HepG2 (cell line): ENCODE measurements around the gene TAT. TPM values are rescaled to one million over a fixed set of nuclear protein-coding genes. Genes with fewer than 3 reads are reported as not detected.
A peak's percentile ranks its signal among the peaks of the same experiment; 100 is the strongest.

Source experiments
- BATF2 ChIP-seq: sonication (generic); formaldehyde crosslinking; IDR thresholded peaks from 2 replicates; pipeline ENCODE4 v1.8.0; 2022; ENCODE audit warnings: mild to moderate bottlenecking, missing genetic modification reagents, moderate library complexity
- BCLAF1 ChIP-seq: fragments of 450-650 bp; IDR thresholded peaks from 2 replicates; pipeline ENCODE4 v1.6.1; 2017; ENCODE audit warnings: mild to moderate bottlenecking
- CEBPG ChIP-seq: IDR thresholded peaks from 2 replicates; pipeline ENCODE4 v1.6.1; 2016
- DZIP1 ChIP-seq: sonication (generic); formaldehyde crosslinking; IDR thresholded peaks from 2 replicates; pipeline ENCODE4 v1.5.0; 2020; ENCODE audit warnings: mild to moderate bottlenecking, missing genetic modification reagents
- ETV6 ChIP-seq: sonication (generic); formaldehyde crosslinking; conservative IDR thresholded peaks from 2 replicates; pipeline ENCODE4 v1.4.0; 2020; ENCODE audit warnings: missing genetic modification reagents
- FOXM1 ChIP-seq: sonication (generic); formaldehyde crosslinking; IDR thresholded peaks from 2 replicates; pipeline ENCODE4 v1.5.0; 2020; ENCODE audit warnings: missing genetic modification reagents
- FOXO4 ChIP-seq: sonication (generic); formaldehyde crosslinking; conservative IDR thresholded peaks from 2 replicates; pipeline ENCODE4 v1.8.1; 2023; ENCODE audit warnings: missing genetic modification reagents
- HOMEZ ChIP-seq: IDR thresholded peaks from 2 replicates; pipeline ENCODE4 v1.6.1; 2016; ENCODE audit warnings: low read depth
- KMT2A ChIP-seq: sonication (generic); formaldehyde crosslinking; IDR thresholded peaks from 2 replicates; pipeline ENCODE4 v1.4.0; 2020; ENCODE audit warnings: missing genetic modification reagents
- LBX2 ChIP-seq: sonication (generic); formaldehyde crosslinking; IDR thresholded peaks from 2 replicates; pipeline ENCODE4 v1.5.0; 2020; ENCODE audit warnings: missing genetic modification reagents, mild to moderate bottlenecking, borderline replicate concordance
- MAFG ChIP-seq: sonication (generic); formaldehyde crosslinking; IDR thresholded peaks from 2 replicates; pipeline ENCODE4 v1.5.1; 2020; ENCODE audit warnings: mild to moderate bottlenecking, missing genetic modification reagents
- MXD1 ChIP-seq: sonication (generic); formaldehyde crosslinking; IDR thresholded peaks from 2 replicates; pipeline ENCODE4 v1.4.0; 2020; ENCODE audit warnings: mild to moderate bottlenecking, missing genetic modification reagents
- SNAI1 ChIP-seq: sonication (generic); formaldehyde crosslinking; IDR thresholded peaks from 2 replicates; pipeline ENCODE4 v1.5.0; 2020; ENCODE audit warnings: mild to moderate bottlenecking, missing genetic modification reagents, borderline replicate concordance
- ZBTB21 ChIP-seq: sonication (generic); formaldehyde crosslinking; IDR thresholded peaks from 2 replicates; pipeline ENCODE4 v1.4.0; 2020; ENCODE audit warnings: missing genetic modification reagents
- ZNF253 ChIP-seq: sonication (generic); formaldehyde crosslinking; IDR thresholded peaks from 2 replicates; pipeline ENCODE4 v1.8.0; 2022; ENCODE audit warnings: mild to moderate bottlenecking, missing genetic modification reagents, borderline replicate concordance
- ZNF83 ChIP-seq: sonication (generic); formaldehyde crosslinking; IDR thresholded peaks from 2 replicates; pipeline ENCODE4 v1.4.0; 2020; ENCODE audit warnings: missing genetic modification reagents, mild to moderate bottlenecking, borderline replicate concordance
- polyA plus RNA-seq, 8 experiments: library from polyadenylated mRNA; depleted of rRNA in 3 of 8; stranded (reverse) in 7 of 8; unstranded in 1 of 8; fragments of >200 nt; fragmentation: Illumina TruSeq in 4 of 8; extraction: Trizol in 4 of 8; gene quantifications; 2 replicates each; pipeline versions ENCODE4 v1.2.1 to v1.2.3, GENCODE V29; 2011 to 2016; ENCODE audit warnings: low read depth in 4 of 8, missing spikeins in 1 of 8, mixed read lengths in 1 of 8; ENCODE audit not compliant: insufficient read depth in 1 of 8
- total RNA-seq, 5 experiments: library from RNA; depleted of rRNA; stranded (reverse); fragments of >200 nt; fragmentation: Illumina TruSeq; extraction: Trizol; gene quantifications; 2 replicates each; pipeline ENCODE4 v1.2.3, GENCODE V29; 2016; ENCODE audit warnings: low read depth in 1 of 5

TAT gene
- total and polyA plus RNA-seq, 2 of the 13 experiments (the other 11 are each of a cell fraction or from before 2014, with no cell fraction given): 1.6 to 5.8 TPM

- TF ChIP-seq DZIP1 (no peak), MXD1 (no peak), BATF2 (CRISPR knock-in tag) (no peak), HOMEZ (CRISPR knock-in tag) (peak; percentile 59; the same call in 1 of the 2 replicates), CEBPG (CRISPR knock-in tag) (peak; percentile 23; the same call in 1 of the 2 replicates), ZNF83 (CRISPR knock-in tag) (no peak), LBX2 (CRISPR knock-in tag) (no peak), BCLAF1 (no peak), KMT2A (CRISPR knock-in tag) (no peak), ZNF253 (CRISPR knock-in tag) (no peak), MAFG (CRISPR knock-in tag) (no peak), FOXO4 (no peak), ZBTB21 (no peak), SNAI1 (CRISPR knock-in tag) (no peak), FOXM1 (CRISPR knock-in tag) (no peak), ETV6 (CRISPR knock-in tag) (no peak)
Measured at GRCh38 chr16:71610936-71611871, 34.3 kb upstream of the TAT start (continued).
